GM18951 (cell line): Measurements from ENCODE around the gene LRBA.

Experiments used
- POLR2A ChIP-seq: IDR thresholded peaks from 4 replicates; pipeline ENCODE4 v1.6.1; 2011; ENCODE audit warnings: mild to moderate bottlenecking; ENCODE audit not compliant: insufficient read length, insufficient read depth; ENCODE audit errors: extremely low read depth
- in situ Hi-C: fragments of 300-500 bp; cut with MboI; formaldehyde crosslinking; loops from one replicate; pipeline ENCODE4 v1.12.0; 2022; ENCODE audit warnings: low sequenced_read_pairs, mixed read lengths, inconsistent platforms; ENCODE audit not compliant: unreplicated experiment

LRBA gene

GRCh38 chr4:150656891-150657290, 358.2 kb downstream of the LRBA start:
- no peak for TF ChIP-seq POLR2A
- in situ Hi-C loops: no loop called here

GRCh38 chr4:150650751-150651150, 364.3 kb downstream of the LRBA start:
- in situ Hi-C loops: no loop called here
- no peak for TF ChIP-seq POLR2A

GRCh38 chr4:150648123-150648522, 367.0 kb downstream of the LRBA start:
- in situ Hi-C loops: no loop called here
- TF ChIP-seq POLR2A: no peak

- in situ Hi-C loops: no loop called here
- no peak for TF ChIP-seq POLR2A
Measured at GRCh38 chr4:150647008-150647407, 368.1 kb downstream of the LRBA start.

- in situ Hi-C loops: no loop called here
- TF ChIP-seq POLR2A: no peak
Measured at GRCh38 chr4:150641612-150642011, 373.5 kb downstream of the LRBA start.

- no peak for TF ChIP-seq POLR2A
- in situ Hi-C loops: no loop called here
Measured at GRCh38 chr4:150632639-150633038, 382.4 kb downstream of the LRBA start.

GRCh38 chr4:150628073-150628472, 387.0 kb downstream of the LRBA start:
- no peak for TF ChIP-seq POLR2A
- in situ Hi-C loops: no loop called here

GRCh38 chr4:150625033-150625432, 390.1 kb downstream of the LRBA start:
- no peak for TF ChIP-seq POLR2A
- in situ Hi-C loops: no loop called here

GRCh38 chr4:150624055-150624454, 391.0 kb downstream of the LRBA start:
- in situ Hi-C loops: no loop called here
- TF ChIP-seq POLR2A: no peak

GRCh38 chr4:150619042-150619441, 396.0 kb downstream of the LRBA start:
- no peak for TF ChIP-seq POLR2A
- in situ Hi-C loops: no loop called here

GRCh38 chr4:150609131-150609530, 406.0 kb downstream of the LRBA start:
- in situ Hi-C loops: no loop called here
- no peak for TF ChIP-seq POLR2A

- no peak for TF ChIP-seq POLR2A
- in situ Hi-C loops: no loop called here
Measured at GRCh38 chr4:150600812-150601445, 414.2 kb downstream of the LRBA start.

GRCh38 chr4:150599547-150599946, 415.5 kb downstream of the LRBA start:
- no peak for TF ChIP-seq POLR2A
- in situ Hi-C loops: no loop called here

GRCh38 chr4:150598909-150599308, 416.2 kb downstream of the LRBA start:
- in situ Hi-C loops: no loop called here
- no peak for TF ChIP-seq POLR2A

- TF ChIP-seq POLR2A: no peak
- in situ Hi-C loops: no loop called here
Measured at GRCh38 chr4:150593996-150594395, 421.1 kb downstream of the LRBA start.
